Measurements from ENCODE around the gene KMT2B.

KMT2B gene

DNA sequence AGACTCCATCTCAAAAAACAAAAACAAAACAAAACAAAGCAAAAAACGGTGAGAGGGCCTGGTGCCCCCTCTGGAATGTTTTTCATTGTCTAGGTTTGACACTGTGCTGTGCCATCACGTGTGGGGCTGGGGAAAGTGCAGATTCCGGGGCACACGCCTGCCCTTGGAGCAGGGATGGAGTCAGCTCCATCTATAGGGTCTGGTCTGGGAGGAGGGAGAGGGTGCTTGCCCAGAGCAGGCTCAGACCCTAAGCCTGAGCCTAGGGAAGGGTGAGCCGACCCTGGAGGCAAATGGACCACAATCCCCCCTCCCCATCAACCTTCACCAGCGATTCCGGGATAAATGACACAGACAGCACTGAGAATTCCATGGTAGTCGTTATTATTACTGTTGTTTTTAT lies 24.4 kb upstream of the KMT2B start:
- H3K27me3 ChIP-seq (ENCODE audit: control insufficient read depth, insufficient read depth, low read length, poor library complexity, severe bottlenecking): no peaks in the 10 kb centered on the region
- H3K9me3 ChIP-seq (ENCODE audit: control insufficient read depth, low read length): no peaks in the 10 kb centered on the region
- H3K4me3 ChIP-seq (ENCODE audit: insufficient read depth, low read depth, low read length): no peak overlapping the region
- WGBS, 2 experiments: 25 to 36% methylated on average over 7 to 8 of the region's 8 CpGs
- no peak overlapping the region for H3K27ac ChIP-seq (ENCODE audit: insufficient read depth, low read depth, low read length, poor library complexity, severe bottlenecking)
- H3K4me1 ChIP-seq (ENCODE audit: control insufficient read depth, insufficient read depth, low read length): no peaks in the 10 kb centered on the region
- H3K36me3 ChIP-seq (ENCODE audit: control insufficient read depth, insufficient read depth, low read length): no peaks in the 10 kb centered on the region

DNA sequence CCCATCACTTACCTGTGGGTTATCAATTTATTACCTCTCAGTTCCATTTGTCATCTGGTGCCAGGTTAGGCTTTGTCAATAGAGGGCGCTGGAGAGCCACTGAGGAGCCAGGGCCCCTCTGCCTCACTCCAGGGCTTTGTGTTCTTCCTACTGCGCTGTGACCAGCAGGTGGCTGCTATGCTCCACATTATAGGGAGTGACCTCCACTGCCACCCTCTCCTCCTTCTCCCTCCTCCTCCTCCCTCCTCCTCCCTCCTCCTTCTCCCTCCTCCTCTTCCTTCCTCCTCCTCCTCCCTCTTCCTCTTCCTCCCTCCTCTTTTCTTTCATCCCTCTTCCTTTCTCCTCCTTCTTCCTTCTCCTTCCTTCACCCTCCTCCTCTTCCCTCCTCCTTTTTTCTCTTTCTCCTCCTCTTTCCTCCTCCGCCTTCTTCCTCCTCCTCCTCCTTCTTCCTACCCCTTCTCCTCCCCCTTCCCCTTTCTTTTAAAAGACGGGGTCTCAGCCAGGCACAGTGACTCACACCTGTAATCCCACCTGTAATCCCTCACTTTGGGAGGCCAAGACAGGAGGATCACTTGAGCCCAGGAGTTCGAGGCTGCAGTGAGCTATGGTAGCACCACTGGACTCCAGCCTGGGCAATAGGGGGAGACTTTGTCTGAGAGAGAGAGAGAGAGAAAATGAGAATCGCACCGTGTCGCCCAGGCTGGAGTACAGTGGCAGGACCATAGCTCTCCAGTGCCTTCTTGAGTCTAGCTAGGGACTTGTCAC lies 23.8 kb upstream of the KMT2B start:
- H3K9me3 ChIP-seq (ENCODE audit: control insufficient read depth, low read length): no peaks in the 10 kb centered on the region
- no peak overlapping the region for H3K4me3 ChIP-seq (ENCODE audit: insufficient read depth, low read depth, low read length)
- H3K36me3 ChIP-seq (ENCODE audit: control insufficient read depth, insufficient read depth, low read length): no peaks in the 10 kb centered on the region
- no peaks in the 10 kb centered on the region for H3K4me1 ChIP-seq (ENCODE audit: control insufficient read depth, insufficient read depth, low read length)
- no peak overlapping the region for H3K27ac ChIP-seq (ENCODE audit: insufficient read depth, low read depth, low read length, poor library complexity, severe bottlenecking)
- no peaks in the 10 kb centered on the region for H3K27me3 ChIP-seq (ENCODE audit: control insufficient read depth, insufficient read depth, low read length, poor library complexity, severe bottlenecking)
- whole genome bisulfite sequencing, 2 experiments: 45 to 52% methylated on average over 8 of the region's 8 CpGs

DNA sequence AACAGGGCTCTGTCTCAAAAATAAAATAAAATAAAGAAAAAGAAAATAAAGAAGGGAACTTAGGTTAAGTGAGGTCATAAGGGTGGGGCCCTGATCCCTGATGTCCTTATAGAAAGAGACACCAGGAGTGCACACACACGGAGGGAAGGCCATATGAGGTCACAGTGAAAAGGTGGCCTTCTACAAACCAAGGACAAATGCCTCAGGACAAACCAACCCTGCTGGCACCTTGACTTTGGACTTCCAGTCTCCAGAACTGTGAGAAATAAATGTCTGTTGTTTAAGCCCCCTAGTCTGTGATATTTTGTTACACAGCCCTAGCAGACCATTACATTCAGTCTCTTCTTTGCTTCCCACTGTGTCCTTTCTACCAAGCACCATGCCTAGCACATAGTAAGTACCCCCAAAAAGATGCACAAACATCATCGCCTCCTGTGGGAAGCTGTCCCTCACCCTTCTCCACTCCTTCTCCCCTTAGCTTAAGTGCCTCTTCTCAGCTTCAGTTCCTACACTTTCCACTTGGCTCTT lies 21.8 kb upstream of the KMT2B start:
- Histone ChIP-seq H3K9me3 (ENCODE audit: control insufficient read depth, low read length) (no peaks in the 10 kb centered on the region), H3K4me1 (ENCODE audit: control insufficient read depth, insufficient read depth, low read length) (no peaks in the 10 kb centered on the region), H3K27ac (ENCODE audit: insufficient read depth, low read depth, low read length, poor library complexity, severe bottlenecking) (no peak overlapping the region), H3K36me3 (ENCODE audit: control insufficient read depth, insufficient read depth, low read length) (no peaks in the 10 kb centered on the region), H3K27me3 (ENCODE audit: control insufficient read depth, insufficient read depth, low read length, poor library complexity, severe bottlenecking) (no peaks in the 10 kb centered on the region), H3K4me3 (ENCODE audit: insufficient read depth, low read depth, low read length) (no peak overlapping the region)
- 89 to 93% methylated on average over 2 of the region's 2 CpGs for WGBS, 2 experiments

DNA sequence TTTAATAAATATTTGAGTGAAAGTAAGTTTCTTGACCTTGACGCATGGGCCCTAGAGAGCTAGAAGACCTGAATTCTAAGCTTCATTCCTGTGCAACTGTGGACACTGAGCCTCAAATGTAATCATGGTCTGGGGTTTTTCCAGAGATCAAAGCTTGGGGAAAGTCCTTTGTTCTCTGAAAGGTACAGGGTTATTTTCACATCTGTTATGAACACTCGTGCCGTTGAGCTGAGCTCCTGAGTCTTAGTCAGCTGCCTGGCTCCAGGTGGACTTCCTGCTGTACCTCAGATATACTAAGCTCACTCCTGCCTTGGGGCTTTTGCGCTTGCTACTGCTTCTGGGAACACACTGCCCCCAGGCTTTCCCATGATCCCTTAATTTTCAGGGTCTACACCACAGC lies 21.0 kb upstream of the KMT2B start:
- no peaks in the 10 kb centered on the region for H3K36me3 ChIP-seq (ENCODE audit: control insufficient read depth, insufficient read depth, low read length)
- WGBS, 2 experiments: 86 to 88% methylated on average over 4 of the region's 4 CpGs
- no peak overlapping the region for H3K27ac ChIP-seq (ENCODE audit: insufficient read depth, low read depth, low read length, poor library complexity, severe bottlenecking)
- H3K9me3 ChIP-seq (ENCODE audit: control insufficient read depth, low read length): no peaks in the 10 kb centered on the region
- H3K4me1 ChIP-seq (ENCODE audit: control insufficient read depth, insufficient read depth, low read length): no peaks in the 10 kb centered on the region
- no peak overlapping the region for H3K4me3 ChIP-seq (ENCODE audit: insufficient read depth, low read depth, low read length)
- peaks cover 4% of the 10 kb centered on the region for H3K27me3 ChIP-seq (ENCODE audit: control insufficient read depth, insufficient read depth, low read length, poor library complexity, severe bottlenecking)

DNA sequence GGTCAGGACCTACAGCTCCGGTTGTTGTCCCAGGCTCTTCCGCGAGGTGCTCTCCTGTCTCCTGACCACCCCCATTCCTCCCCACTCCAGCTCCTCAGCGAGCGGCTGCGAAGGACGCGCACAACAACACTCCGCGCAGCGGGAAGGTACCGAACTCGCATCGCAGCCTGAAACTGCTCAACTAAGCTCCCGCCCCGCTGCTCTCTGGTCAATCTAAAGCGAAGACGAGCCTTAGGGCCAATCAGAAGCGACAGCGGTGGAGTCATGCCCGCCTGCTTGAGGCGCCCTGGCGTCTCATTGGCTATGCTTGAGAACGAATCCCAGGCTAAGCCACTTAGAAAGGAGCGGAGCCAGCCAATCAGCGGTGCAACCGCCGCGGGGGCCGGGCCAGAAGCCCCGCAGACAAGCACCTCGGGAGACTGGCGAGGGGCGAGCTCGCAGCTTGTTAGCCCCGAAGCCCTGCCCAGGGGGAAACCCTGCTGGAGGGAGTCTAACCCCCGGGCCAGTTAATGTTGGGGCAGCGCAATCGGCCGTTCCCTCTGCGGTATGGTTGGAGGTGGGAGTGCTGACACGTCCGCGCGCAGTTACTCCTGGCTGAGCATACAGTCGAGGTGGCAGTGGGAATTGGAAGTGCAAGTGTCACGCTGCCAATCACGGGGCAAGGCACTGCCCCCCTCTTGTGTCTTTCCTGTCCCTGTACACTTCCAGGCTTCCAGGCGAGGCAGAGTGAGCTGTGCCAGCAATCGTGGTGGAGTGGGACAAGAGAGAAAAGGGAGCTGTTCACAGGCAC lies 15.4 kb upstream of the KMT2B start:
- 1% methylated on average over 50 of the region's 50 CpGs for WGBS, 2 experiments
- Histone ChIP-seq H3K4me3 (ENCODE audit: insufficient read depth, low read depth, low read length) (peak overlapping the region; percentile 30), H3K4me1 (ENCODE audit: control insufficient read depth, insufficient read depth, low read length) (no peaks in the 10 kb centered on the region), H3K9me3 (ENCODE audit: control insufficient read depth, low read length) (no peaks in the 10 kb centered on the region), H3K27me3 (ENCODE audit: control insufficient read depth, insufficient read depth, low read length, poor library complexity, severe bottlenecking) (peaks cover 29% of the 10 kb centered on the region), H3K27ac (ENCODE audit: insufficient read depth, low read depth, low read length, poor library complexity, severe bottlenecking) (no peak overlapping the region), H3K36me3 (ENCODE audit: control insufficient read depth, insufficient read depth, low read length) (no peaks in the 10 kb centered on the region)

DNA sequence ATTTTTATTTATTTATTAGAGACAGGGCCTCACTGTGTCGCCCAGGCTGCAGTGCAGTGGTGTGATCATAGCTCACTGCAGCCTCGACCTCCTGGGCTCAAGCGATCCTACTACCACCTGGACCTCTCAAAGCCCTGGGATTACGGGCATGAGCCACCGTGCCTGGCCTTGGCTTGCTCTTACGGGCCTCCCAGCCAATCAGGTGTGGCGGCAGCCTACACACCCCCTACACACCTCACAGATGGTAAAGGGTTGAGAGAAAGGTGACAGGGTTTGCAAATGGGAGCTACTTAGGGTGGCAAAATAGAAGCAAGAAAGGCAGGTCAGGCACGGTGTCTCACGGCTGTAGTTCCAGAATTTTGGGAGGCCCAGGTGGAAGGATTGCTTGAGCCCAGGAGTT lies 14.5 kb upstream of the KMT2B start:
- Histone ChIP-seq H3K27me3 (ENCODE audit: control insufficient read depth, insufficient read depth, low read length, poor library complexity, severe bottlenecking) (peaks cover 29% of the 10 kb centered on the region), H3K36me3 (ENCODE audit: control insufficient read depth, insufficient read depth, low read length) (no peaks in the 10 kb centered on the region), H3K4me3 (ENCODE audit: insufficient read depth, low read depth, low read length) (no peak overlapping the region), H3K9me3 (ENCODE audit: control insufficient read depth, low read length) (no peaks in the 10 kb centered on the region), H3K4me1 (ENCODE audit: control insufficient read depth, insufficient read depth, low read length) (no peaks in the 10 kb centered on the region), H3K27ac (ENCODE audit: insufficient read depth, low read depth, low read length, poor library complexity, severe bottlenecking) (no peak overlapping the region)
- WGBS, 2 experiments: 65 to 66% methylated on average over 7 to 8 of the region's 9 CpGs

DNA sequence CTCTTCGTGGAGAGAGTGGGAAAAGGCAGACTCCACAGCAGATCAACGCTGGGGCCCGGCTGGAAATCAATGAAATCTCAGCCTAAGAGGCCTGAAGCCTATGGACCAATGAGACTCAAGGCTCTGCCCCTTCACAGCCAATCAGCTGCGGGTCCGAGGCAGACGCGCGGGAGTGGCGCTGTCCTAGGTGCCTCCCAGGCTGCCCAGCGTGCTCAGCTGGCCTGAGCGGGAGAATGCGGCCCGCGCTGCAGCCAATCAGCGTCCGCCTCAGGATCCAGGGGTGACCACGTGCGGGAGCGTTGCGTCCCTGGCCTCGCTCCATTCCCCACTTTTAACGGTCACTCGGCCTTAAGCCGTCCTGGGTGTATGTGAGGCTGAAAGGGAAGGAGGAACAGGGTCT lies 13.6 kb upstream of the KMT2B start, which contains the start of gene ZBTB32:
Gene ZBTB32, plus strand, starts transcription at position 341 of the 400 bp plus-strand sequence. CDS start 10,069 bp downstream, outside the sequence.
- no peaks in the 10 kb centered on the region for H3K36me3 ChIP-seq (ENCODE audit: control insufficient read depth, insufficient read depth, low read length)
- WGBS, 2 experiments: 31 to 35% methylated on average over 24 of the region's 24 CpGs
- H3K4me3 ChIP-seq (ENCODE audit: insufficient read depth, low read depth, low read length): no peak within 1 kb of the TSS
- H3K27me3 ChIP-seq (ENCODE audit: control insufficient read depth, insufficient read depth, low read length, poor library complexity, severe bottlenecking): peaks cover 29% of the 10 kb centered on the region
- no peaks in the 10 kb centered on the region for H3K4me1 ChIP-seq (ENCODE audit: control insufficient read depth, insufficient read depth, low read length)
- no peak within 1 kb of the TSS for H3K27ac ChIP-seq (ENCODE audit: insufficient read depth, low read depth, low read length, poor library complexity, severe bottlenecking)
- H3K9me3 ChIP-seq (ENCODE audit: control insufficient read depth, low read length): no peaks in the 10 kb centered on the region

DNA sequence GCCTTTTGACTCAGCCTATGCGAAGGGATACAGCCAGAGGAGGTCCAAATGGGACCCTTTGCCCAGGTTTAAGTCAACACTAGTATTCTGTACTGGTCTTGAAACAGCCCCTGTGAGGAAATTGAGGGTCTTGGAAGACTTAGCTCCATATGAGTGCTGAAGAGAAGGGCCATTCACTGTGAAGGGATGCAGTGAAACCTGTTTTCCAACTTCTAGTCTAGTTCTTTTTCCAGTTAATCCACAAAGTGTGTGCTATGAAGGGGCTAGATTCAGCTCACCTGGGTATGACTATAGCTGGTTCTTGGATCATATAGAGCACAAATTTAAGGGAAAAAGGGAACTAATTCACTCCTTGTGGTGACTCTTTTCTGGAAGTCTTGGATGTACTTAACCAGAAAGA lies 9.4 kb upstream of the KMT2B start:
- H3K4me3 ChIP-seq (ENCODE audit: insufficient read depth, low read depth, low read length): no peak overlapping the region
- no peaks in the 10 kb centered on the region for H3K4me1 ChIP-seq (ENCODE audit: control insufficient read depth, insufficient read depth, low read length)
- H3K27ac ChIP-seq (ENCODE audit: insufficient read depth, low read depth, low read length, poor library complexity, severe bottlenecking): no peak overlapping the region
- peaks cover 21% of the 10 kb centered on the region for H3K27me3 ChIP-seq (ENCODE audit: control insufficient read depth, insufficient read depth, low read length, poor library complexity, severe bottlenecking)
- no peaks in the 10 kb centered on the region for H3K36me3 ChIP-seq (ENCODE audit: control insufficient read depth, insufficient read depth, low read length)
- WGBS, 2 experiments: 85 to 86% methylated on average over 1 of the region's 1 CpG
- no peaks in the 10 kb centered on the region for H3K9me3 ChIP-seq (ENCODE audit: control insufficient read depth, low read length)

DNA sequence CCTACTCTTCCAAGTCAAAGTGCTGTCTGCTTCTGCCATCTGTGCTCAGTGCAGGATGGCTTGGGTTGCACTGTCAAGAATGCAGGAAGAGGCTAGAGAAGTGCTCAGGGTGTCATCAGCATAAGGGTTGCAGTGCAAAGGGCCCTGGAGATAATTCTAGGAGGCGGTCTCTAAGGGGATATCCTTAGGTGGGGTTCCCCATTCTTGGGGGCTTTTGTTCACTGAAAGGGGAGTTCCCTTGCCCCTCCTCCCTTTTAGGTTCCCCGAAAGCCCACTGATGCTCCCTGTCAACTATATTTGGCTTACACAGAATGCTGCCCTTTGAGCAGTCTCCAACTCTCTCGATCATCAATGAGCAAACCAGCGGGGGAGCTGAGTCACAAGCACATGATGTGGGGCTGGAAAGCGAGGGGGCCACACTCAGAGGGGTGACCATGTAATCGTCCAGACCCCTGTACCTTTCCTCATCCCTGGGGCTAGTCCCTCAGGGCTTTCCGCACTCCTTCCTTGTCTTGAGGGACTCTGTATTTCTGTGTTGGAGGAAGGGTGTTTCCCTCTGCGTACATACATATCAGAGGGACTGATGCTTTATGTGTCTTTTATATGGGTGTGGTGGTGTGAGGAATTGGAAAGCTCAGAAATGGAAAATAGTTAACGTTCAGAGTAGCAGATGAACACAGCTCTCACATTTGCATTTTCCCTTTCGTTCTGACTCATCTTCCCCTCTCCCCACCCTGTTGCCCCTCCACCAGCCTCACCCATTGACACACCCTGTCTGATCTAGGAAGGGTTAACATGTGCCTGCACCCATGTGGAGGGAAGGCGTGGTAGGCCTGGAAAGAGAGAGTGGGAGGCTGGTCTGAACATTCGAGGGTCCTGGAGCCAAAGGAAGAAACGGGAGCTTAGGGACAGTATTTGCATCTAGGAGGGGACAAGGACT lies 6.7 kb upstream of the KMT2B start:
- Histone ChIP-seq H3K4me3 (ENCODE audit: insufficient read depth, low read depth, low read length) (no peak overlapping the region), H3K36me3 (ENCODE audit: control insufficient read depth, insufficient read depth, low read length) (no peaks in the 10 kb centered on the region), H3K27ac (ENCODE audit: insufficient read depth, low read depth, low read length, poor library complexity, severe bottlenecking) (no peak overlapping the region), H3K4me1 (ENCODE audit: control insufficient read depth, insufficient read depth, low read length) (peaks cover 20% of the 10 kb centered on the region), H3K9me3 (ENCODE audit: control insufficient read depth, low read length) (no peaks in the 10 kb centered on the region), H3K27me3 (ENCODE audit: control insufficient read depth, insufficient read depth, low read length, poor library complexity, severe bottlenecking) (peaks cover 29% of the 10 kb centered on the region)
- WGBS, 2 experiments: 51 to 58% methylated on average over 13 of the region's 13 CpGs

Data from ectodermal cell (in vitro differentiated cells).